ENCODE results near the gene COX7A2. TPM values are rescaled to one million over a fixed set of nuclear protein-coding genes. Genes with fewer than 3 reads are reported as not detected.

Gene COX7A2
- polyA plus RNA-seq, 2 donors = 393 to 531 TPM

DNA sequence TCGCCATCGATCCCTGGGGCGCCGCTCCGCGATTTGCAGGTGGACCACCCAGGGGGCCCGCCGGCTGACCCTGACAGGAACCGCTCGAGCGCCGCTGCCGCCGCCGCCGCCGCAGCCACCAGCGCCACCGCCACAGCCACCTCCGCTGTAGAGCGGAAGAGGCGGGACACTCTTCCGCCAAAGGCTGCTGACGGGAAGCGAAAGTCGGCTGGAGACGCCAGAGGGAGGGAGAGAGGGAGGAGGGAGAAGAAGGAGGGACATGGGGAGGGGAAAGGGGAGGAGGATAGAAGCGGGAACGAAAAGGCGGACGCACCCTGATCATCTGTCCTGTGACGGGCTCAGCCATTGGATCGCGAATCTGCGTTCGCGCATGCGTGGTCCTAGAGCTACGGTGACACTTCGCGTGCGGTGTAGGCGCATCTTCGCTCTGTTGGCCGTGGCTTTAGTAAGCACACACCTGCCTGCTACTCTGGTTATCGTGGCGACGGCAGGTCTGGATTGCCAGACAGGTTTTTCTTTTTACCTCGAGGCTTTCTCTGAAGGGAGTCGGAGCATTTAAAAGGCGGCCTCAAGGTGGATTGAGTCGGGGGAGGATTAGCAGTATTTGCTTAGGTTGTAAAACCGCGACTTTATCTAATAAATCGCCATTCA is 41.2 kb upstream of the COX7A2 start, which contains the start of gene TMEM30A:
TSS of gene TMEM30A (minus strand) at position 161 of the 651 bp plus-strand sequence. CDS start at position 7, 154 bp downstream.
- H3K9me3 ChIP-seq (ENCODE audit: control insufficient read depth in 2 of 2, insufficient read depth in 1 of 2, low read depth in 1 of 2, low read length in 1 of 2) = no peaks in the 10 kb centered on the region
- no peaks in the 10 kb centered on the region for H3K36me3 ChIP-seq (ENCODE audit: control insufficient read depth in 2 of 2, insufficient read depth in 2 of 2, low read length in 1 of 2)
- WGBS, 2 donors = 0 to 1% methylated on average over 55 of the region's 55 CpGs
- peaks cover 0 to 3% of the 10 kb centered on the region in 2 donors for H3K4me1 ChIP-seq (ENCODE audit: control insufficient read depth in 2 of 2, insufficient read depth in 2 of 2, low read length in 1 of 2)
- H3K4me3 ChIP-seq (ENCODE audit: low read depth in 1 of 2, low read length in 2 of 2) = peak within 1 kb of the TSS; percentile 94 to 99
- H3K27me3 ChIP-seq (ENCODE audit: control insufficient read depth in 1 of 2, insufficient read depth in 2 of 2, low read length in 2 of 2) = no peaks in the 10 kb centered on the region
- peak within 1 kb of the TSS; percentile 95 to 97 for H3K27ac ChIP-seq (ENCODE audit: low read depth in 2 of 2, low read length in 1 of 2)

DNA sequence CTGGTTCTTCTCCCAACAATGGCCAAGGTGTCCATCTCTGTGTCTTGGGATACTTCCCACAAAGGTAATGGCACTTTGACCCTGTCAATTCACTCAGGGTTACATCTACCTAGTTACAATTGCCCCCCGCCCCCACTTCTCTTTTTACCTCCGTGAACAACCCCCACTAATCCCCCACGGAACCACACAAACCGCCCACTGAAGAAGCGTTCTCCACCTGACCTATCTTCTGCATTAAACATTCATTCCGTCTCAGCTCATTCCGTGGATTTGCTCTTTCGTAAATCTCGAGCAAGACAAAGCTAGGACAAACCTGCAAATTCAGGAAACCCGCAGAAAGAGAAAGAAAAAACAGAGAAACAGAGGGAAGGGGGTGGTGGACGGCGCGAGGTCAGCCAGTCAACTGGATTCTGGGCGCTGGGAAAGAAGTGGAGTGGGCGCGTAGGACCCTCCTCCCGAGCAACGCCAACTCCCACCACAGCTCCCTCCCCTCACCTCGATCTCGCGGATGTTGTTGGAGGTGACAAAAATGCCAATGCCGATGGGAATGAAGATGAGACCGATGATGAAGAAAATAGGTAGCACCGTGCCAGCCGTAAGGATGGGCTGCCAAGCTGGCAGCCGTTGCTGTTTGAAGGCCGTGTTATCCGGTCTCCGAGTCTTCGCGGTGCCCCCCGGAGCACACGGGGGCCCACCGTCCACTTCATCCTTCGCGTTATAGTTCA is 40.5 kb upstream of the COX7A2 start:
- Histone ChIP-seq H3K9me3 (ENCODE audit: control insufficient read depth in 2 of 2, insufficient read depth in 1 of 2, low read depth in 1 of 2, low read length in 1 of 2) (no peaks in the 10 kb centered on the region), H3K27ac (ENCODE audit: low read depth in 2 of 2, low read length in 1 of 2) (peak overlapping the region; percentile 95 to 97), H3K4me1 (ENCODE audit: control insufficient read depth in 2 of 2, insufficient read depth in 2 of 2, low read length in 1 of 2) (peaks cover 0 to 3% of the 10 kb centered on the region in 2 donors), H3K4me3 (ENCODE audit: low read depth in 1 of 2, low read length in 2 of 2) (peak overlapping the region; percentile 94 to 99), H3K36me3 (ENCODE audit: control insufficient read depth in 2 of 2, insufficient read depth in 2 of 2, low read length in 1 of 2) (no peaks in the 10 kb centered on the region), H3K27me3 (ENCODE audit: control insufficient read depth in 1 of 2, insufficient read depth in 2 of 2, low read length in 2 of 2) (no peaks in the 10 kb centered on the region)
- 0 to 1% methylated on average over 36 of the region's 36 CpGs for WGBS, 2 donors

DNA sequence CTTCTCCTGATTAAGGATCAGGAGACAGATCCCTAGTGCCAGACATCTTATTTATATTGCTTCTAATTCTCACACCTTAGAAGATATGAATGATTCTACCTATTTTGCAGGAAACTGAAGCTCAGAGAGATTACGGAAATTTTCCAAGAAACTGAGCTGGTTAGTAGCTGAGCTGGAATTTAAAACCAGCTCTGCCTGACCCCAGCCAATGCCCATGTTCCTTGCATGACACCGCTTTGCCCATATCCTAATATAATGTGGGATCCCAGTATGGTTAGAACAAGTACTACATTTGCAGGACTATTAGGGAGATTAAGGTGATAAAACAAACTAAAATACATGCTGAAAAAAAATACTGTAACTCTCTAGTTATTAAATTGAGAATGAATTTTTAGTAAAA is 39.1 kb upstream of the COX7A2 start:
- H3K36me3 ChIP-seq (ENCODE audit: control insufficient read depth in 2 of 2, insufficient read depth in 2 of 2, low read length in 1 of 2) = no peaks in the 10 kb centered on the region
- 53 to 58% methylated on average over 2 of the region's 2 CpGs for WGBS, 2 donors
- peak overlapping the region in 1 of 2 donors; percentile 99 for H3K4me3 ChIP-seq (ENCODE audit: low read depth in 1 of 2, low read length in 2 of 2)
- no peaks in the 10 kb centered on the region for H3K9me3 ChIP-seq (ENCODE audit: control insufficient read depth in 2 of 2, insufficient read depth in 1 of 2, low read depth in 1 of 2, low read length in 1 of 2)
- H3K27ac ChIP-seq (ENCODE audit: low read depth in 2 of 2, low read length in 1 of 2) = no peak overlapping the region
- H3K27me3 ChIP-seq (ENCODE audit: control insufficient read depth in 1 of 2, insufficient read depth in 2 of 2, low read length in 2 of 2) = no peaks in the 10 kb centered on the region
- peaks cover 0 to 3% of the 10 kb centered on the region in 2 donors for H3K4me1 ChIP-seq (ENCODE audit: control insufficient read depth in 2 of 2, insufficient read depth in 2 of 2, low read length in 1 of 2)

DNA sequence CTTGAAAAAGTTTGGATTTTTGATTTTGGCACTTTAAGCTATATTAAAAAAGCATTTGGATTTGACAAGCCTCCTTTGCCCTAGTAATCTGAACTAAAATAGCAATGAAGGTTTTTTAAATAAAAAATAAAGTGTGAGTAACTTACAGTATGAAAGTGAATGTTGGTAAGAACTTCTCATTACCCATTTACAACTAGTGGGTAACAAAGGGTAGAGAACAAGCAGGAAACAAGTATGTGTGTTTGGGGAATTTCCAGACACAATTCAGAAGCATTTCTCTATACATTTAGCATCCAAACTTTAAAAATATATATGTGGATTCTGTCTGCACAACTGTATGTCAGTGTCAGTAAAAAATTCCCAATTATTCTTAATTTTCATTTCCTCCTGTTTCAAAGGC is 38.1 kb upstream of the COX7A2 start:
- Histone ChIP-seq H3K9me3 (ENCODE audit: control insufficient read depth in 2 of 2, insufficient read depth in 1 of 2, low read depth in 1 of 2, low read length in 1 of 2) (no peaks in the 10 kb centered on the region), H3K4me1 (ENCODE audit: control insufficient read depth in 2 of 2, insufficient read depth in 2 of 2, low read length in 1 of 2) (peaks cover 0 to 3% of the 10 kb centered on the region in 2 donors), H3K36me3 (ENCODE audit: control insufficient read depth in 2 of 2, insufficient read depth in 2 of 2, low read length in 1 of 2) (no peaks in the 10 kb centered on the region), H3K27me3 (ENCODE audit: control insufficient read depth in 1 of 2, insufficient read depth in 2 of 2, low read length in 2 of 2) (no peaks in the 10 kb centered on the region), H3K4me3 (ENCODE audit: low read depth in 1 of 2, low read length in 2 of 2) (peak overlapping the region in 1 of 2 donors; percentile 99), H3K27ac (ENCODE audit: low read depth in 2 of 2, low read length in 1 of 2) (no peak overlapping the region)

DNA sequence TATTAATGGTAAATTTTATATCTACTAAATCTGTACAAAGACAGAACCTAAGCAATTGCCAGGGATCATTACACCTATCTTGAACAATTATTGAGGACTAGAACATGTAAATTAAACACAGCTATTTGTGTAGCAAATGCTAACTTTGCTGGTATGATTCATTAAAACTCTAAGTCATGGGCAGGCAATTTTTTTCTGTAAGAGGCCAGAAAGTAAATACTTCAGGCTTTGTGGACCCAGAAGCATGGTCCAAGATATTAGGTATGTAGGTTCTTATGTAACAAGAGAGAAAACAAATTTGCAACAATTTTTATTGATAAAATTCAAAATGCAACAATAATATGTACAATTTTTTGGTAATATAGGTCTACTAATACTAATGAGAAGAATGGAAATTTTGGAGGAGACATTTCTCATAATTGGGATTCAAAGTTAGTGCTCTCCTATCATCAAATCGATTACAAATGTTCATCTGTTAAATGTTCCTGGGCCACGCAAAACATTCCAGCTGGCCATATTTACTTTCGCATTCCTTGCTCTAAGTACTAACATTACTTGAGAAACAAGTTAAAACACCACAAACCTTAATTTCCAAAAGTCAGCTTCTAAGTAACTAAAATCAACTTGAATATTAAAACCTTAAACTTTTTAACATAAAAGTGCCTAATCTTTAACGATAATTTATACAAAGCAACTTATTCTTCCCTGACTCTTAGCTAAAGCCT is 36.7 kb upstream of the COX7A2 start:
- Histone ChIP-seq H3K36me3 (ENCODE audit: control insufficient read depth in 2 of 2, insufficient read depth in 2 of 2, low read length in 1 of 2) (no peaks in the 10 kb centered on the region), H3K27ac (ENCODE audit: low read depth in 2 of 2, low read length in 1 of 2) (no peak overlapping the region), H3K4me3 (ENCODE audit: low read depth in 1 of 2, low read length in 2 of 2) (no peak overlapping the region), H3K4me1 (ENCODE audit: control insufficient read depth in 2 of 2, insufficient read depth in 2 of 2, low read length in 1 of 2) (no peaks in the 10 kb centered on the region), H3K9me3 (ENCODE audit: control insufficient read depth in 2 of 2, insufficient read depth in 1 of 2, low read depth in 1 of 2, low read length in 1 of 2) (no peaks in the 10 kb centered on the region), H3K27me3 (ENCODE audit: control insufficient read depth in 1 of 2, insufficient read depth in 2 of 2, low read length in 2 of 2) (no peaks in the 10 kb centered on the region)
- WGBS, 2 donors = 43 to 61% methylated on average over 4 of the region's 4 CpGs

DNA sequence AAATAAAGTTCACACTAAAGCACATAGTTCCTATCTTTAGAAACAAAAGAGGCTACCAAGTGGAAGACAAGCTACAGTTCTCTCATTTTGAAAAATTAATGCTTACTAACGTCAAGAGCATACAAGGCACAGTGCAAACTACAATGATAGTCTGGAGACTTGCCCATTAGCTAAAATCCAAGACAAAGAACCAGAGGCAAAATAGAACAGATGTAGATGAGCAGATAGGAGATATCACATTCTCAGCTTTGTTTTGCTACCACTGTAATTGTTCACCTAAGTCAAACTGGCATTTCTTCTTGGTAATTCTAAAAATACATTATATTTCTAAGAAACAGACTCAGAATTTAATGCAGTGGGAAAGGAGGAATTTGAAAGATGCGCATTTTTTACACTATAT is 35.8 kb upstream of the COX7A2 start:
- Histone ChIP-seq H3K4me1 (ENCODE audit: control insufficient read depth in 2 of 2, insufficient read depth in 2 of 2, low read length in 1 of 2) (no peaks in the 10 kb centered on the region), H3K4me3 (ENCODE audit: low read depth in 1 of 2, low read length in 2 of 2) (no peak overlapping the region), H3K27me3 (ENCODE audit: control insufficient read depth in 1 of 2, insufficient read depth in 2 of 2, low read length in 2 of 2) (no peaks in the 10 kb centered on the region), H3K36me3 (ENCODE audit: control insufficient read depth in 2 of 2, insufficient read depth in 2 of 2, low read length in 1 of 2) (no peaks in the 10 kb centered on the region), H3K9me3 (ENCODE audit: control insufficient read depth in 2 of 2, insufficient read depth in 1 of 2, low read depth in 1 of 2, low read length in 1 of 2) (no peaks in the 10 kb centered on the region), H3K27ac (ENCODE audit: low read depth in 2 of 2, low read length in 1 of 2) (no peak overlapping the region)
- 68 to 69% methylated on average over 2 of the region's 2 CpGs for WGBS, 2 donors

DNA sequence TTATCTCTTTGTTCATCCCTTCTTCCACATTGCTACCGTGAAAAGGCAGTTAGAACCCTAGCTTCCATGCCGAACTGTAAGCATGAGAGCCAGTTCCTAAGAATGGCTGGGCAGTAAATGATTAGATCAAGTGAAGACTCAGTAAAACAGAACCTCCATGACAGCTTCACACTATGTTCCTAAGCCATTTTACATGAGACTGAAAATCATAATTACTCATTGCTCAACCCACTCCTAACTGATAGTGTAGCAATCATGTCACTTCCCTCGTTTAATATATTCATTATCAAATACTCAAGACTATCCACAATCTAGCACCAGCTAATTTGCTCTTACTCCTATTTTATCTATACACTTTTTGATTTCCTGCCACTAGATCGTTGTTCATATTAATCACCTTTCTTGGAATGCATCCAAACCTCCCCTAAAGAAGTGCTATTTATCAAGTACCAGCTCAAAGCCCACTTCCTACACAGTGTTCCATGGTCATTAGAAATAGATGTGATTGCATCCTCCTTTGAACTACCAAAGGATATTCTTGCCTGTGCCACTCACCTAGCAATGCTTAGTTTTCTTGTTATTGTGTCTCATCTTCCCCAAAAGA is 35.0 kb upstream of the COX7A2 start:
- Histone ChIP-seq H3K4me1 (ENCODE audit: control insufficient read depth in 2 of 2, insufficient read depth in 2 of 2, low read length in 1 of 2) (no peaks in the 10 kb centered on the region), H3K4me3 (ENCODE audit: low read depth in 1 of 2, low read length in 2 of 2) (no peak overlapping the region), H3K36me3 (ENCODE audit: control insufficient read depth in 2 of 2, insufficient read depth in 2 of 2, low read length in 1 of 2) (no peaks in the 10 kb centered on the region), H3K27me3 (ENCODE audit: control insufficient read depth in 1 of 2, insufficient read depth in 2 of 2, low read length in 2 of 2) (no peaks in the 10 kb centered on the region), H3K27ac (ENCODE audit: low read depth in 2 of 2, low read length in 1 of 2) (no peak overlapping the region), H3K9me3 (ENCODE audit: control insufficient read depth in 2 of 2, insufficient read depth in 1 of 2, low read depth in 1 of 2, low read length in 1 of 2) (no peaks in the 10 kb centered on the region)
- WGBS, 2 donors = 57 to 60% methylated on average over 4 of the region's 4 CpGs

DNA sequence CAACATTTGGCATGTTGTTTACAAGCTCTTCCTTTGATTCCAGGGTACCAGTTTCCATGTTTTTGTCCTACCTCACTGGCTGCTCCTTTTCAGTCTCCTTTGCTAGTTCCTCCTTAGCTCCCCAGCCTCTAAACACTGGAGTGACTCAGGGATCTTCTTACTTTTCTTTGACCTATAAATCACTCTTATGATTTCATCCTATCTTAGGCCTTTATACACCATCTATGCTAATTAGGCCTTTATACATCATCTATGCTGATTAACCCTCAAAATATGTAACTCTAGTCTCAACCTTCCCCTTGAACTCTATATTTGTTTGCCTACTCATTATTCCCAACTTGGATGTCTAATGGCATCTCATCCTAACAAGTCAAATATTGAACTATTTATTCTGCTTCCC is 31.5 kb upstream of the COX7A2 start:
- Histone ChIP-seq H3K9me3 (ENCODE audit: control insufficient read depth in 2 of 2, insufficient read depth in 1 of 2, low read depth in 1 of 2, low read length in 1 of 2) (no peaks in the 10 kb centered on the region), H3K4me3 (ENCODE audit: low read depth in 1 of 2, low read length in 2 of 2) (no peak overlapping the region), H3K27ac (ENCODE audit: low read depth in 2 of 2, low read length in 1 of 2) (peak overlapping the region in 1 of 2 donors; percentile 31), H3K27me3 (ENCODE audit: control insufficient read depth in 1 of 2, insufficient read depth in 2 of 2, low read length in 2 of 2) (no peaks in the 10 kb centered on the region), H3K36me3 (ENCODE audit: control insufficient read depth in 2 of 2, insufficient read depth in 2 of 2, low read length in 1 of 2) (no peaks in the 10 kb centered on the region), H3K4me1 (ENCODE audit: control insufficient read depth in 2 of 2, insufficient read depth in 2 of 2, low read length in 1 of 2) (no peaks in the 10 kb centered on the region)

DNA sequence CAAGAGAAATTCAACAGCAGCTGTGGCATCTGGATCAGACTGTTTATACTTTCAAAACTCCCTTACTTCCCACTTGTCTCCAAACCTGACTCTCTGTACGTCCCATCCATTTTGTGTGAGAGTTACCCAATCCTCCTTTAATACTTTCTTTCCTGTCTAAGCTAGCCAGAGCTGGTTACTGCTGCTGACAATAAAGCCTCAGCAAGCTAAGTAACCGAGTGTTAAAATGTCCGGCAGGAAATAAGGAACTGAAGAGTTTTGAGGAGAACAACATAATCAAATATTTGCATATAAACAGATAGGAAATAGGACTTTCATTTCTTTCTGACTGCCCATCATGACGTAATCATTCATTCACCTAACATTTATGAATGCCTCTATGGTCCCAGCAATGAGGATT is 29.4 kb upstream of the COX7A2 start:
- peaks cover 2 to 3% of the 10 kb centered on the region in 2 donors for H3K36me3 ChIP-seq (ENCODE audit: control insufficient read depth in 2 of 2, insufficient read depth in 2 of 2, low read length in 1 of 2)
- H3K4me3 ChIP-seq (ENCODE audit: low read depth in 1 of 2, low read length in 2 of 2) = no peak overlapping the region
- no peaks in the 10 kb centered on the region for H3K9me3 ChIP-seq (ENCODE audit: control insufficient read depth in 2 of 2, insufficient read depth in 1 of 2, low read depth in 1 of 2, low read length in 1 of 2)
- peak overlapping the region; percentile 13 to 23 for H3K27ac ChIP-seq (ENCODE audit: low read depth in 2 of 2, low read length in 1 of 2)
- 77 to 85% methylated on average over 4 of the region's 4 CpGs for WGBS, 2 donors
- H3K4me1 ChIP-seq (ENCODE audit: control insufficient read depth in 2 of 2, insufficient read depth in 2 of 2, low read length in 1 of 2) = peaks cover 0 to 5% of the 10 kb centered on the region in 2 donors
- H3K27me3 ChIP-seq (ENCODE audit: control insufficient read depth in 1 of 2, insufficient read depth in 2 of 2, low read length in 2 of 2) = no peaks in the 10 kb centered on the region
